Activated effector memory CD4-positive, alpha-beta T cell treated with Interleukin-2 at 50 U/mL for 16 hours (primary cell): Measurements from ENCODE around the gene GMPR.

Experiments used
- DNase-seq: peaks from one replicate; pipeline ENCODE4 v3.0.0-alpha.2; 2020

Gene GMPR

DNA sequence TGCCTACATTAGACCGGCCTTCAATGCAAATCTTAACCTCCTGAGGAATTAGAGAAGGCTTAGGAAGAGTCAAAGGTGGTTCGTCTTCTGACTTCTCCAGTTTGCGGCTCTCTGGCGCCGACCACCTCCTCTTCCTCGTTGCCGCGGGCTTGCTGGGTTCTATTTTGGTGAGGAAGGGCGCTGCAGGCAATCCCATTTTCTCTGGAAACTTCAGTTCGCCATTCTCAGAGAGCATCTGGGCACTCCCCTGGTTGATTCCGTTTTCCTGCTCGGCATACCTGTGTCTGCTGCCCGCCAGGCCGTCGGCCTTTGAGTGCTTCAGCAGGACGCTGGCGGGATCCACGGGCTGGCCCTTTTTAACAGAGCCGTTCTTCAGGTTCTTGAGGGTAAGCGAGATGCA lies 67.9 kb downstream of the GMPR start:
- no peak for DNase-seq

DNA sequence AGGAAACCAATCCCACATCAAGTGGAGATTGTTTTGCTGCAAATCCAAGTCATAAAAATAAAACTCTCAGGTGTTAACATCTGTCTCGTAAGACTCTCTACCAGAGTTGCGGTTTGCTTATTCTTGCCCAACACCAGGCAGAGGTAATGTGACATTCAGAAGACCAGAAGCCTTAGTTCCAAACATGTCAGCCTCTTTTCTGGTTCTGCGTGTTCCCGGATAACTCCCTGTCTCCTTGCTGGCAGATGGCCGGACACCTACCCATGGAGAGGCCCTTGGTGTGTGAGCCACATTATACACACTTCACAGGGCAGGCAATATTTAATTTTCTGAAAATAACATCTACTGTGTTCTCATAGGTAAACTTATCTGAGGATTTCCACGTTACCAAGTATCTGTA lies 73.4 kb downstream of the GMPR start:
- no peak for DNase-seq

DNA sequence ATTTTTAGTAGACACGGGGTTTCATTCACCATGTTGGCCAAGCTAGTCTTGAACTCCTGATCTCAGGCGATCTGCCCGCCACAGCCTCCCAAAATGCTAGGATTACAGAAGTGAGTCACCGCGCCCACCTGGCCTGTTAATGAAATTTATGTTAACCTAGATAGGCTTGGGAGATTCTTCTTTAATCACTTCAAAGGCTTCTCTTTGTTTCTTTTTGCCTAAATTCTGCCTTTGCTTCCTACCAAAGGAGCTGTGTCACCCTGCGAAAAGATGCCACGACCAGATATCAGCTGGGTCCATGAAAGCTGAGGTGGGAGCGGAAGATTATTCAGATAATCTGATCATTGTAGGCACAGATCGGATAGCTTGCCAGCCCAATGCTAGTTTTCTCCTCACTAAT lies 75.3 kb downstream of the GMPR start:
- DNase-seq, result no peak

DNA sequence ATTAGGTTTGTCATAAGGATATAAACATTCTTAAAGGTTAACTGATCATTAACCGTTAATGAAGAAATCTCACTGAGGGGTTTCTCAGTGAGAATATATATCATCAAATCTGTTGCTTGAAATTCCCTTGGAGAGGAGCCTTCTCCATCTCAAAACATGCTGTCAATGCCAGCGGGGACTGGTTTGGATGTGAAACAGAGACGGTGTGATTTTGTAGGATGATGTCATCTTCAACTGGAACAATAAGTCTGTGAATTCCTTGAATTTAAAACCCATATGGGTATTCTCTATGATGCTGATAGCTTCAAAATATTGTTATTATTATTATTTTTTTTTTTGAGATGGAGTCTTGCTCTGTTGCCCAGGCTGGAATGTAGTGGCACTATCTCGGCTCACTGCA lies 75.9 kb downstream of the GMPR start:
- DNase-seq, result no peak

- no peak for DNase-seq
These were observed 78.4 kb downstream of the GMPR start for GRCh38 chr6:16316741-16317251.

DNA sequence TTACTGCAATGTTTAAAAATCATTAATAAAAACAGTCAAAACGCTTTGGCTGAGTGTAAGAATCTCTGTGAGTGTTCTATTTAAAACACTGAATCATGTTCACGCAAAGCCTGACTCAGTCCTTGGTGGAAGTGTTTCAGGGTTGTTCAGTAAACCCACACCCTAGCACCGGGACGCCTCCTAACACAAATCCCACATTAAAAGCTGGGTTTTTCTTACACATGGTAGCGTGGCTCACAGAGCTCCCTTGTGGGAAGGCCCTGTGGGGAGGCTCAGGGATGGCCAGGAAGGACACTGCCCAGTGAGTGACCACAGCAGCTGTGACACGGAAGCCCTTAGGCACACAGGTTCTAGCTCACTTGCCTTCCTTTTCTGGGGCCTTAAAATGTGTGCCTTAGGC lies 80.2 kb downstream of the GMPR start:
- no peak for DNase-seq

DNA sequence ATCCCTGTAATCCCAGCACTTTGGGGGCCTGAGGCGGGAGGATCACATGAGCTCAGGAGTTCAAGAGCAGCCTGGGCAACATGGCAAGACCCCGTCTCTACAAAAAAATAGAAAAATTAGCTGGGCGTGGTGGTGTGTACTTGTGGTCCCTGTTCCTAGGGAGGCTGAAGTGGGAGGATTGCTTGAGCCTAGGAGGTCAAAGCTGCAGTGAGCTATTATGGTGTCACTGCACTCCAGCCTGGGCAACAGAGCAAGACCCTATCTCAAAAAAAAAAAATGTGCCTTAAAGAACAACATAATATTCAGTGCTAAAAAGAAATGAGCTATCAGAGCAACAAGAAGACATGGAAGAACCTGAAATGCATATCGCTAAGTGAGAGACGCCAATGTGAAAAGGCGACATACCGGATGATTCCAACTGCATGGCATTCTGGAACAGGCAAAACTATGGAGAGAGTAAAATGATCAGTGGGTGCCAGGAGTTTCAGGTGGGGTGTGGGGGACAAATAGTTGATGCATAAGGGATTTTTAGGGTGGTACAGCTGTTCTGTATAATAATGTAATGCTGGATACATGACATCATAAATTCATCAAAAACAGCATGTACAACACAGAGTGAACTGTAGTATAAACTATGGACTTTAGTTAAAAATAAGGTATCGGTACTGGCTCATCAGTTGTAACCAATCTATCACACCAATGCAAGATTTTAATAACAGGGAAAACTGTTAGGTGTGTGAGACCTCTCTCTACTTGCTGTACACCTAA lies 80.8 kb downstream of the GMPR start:
- no peak for DNase-seq

DNA sequence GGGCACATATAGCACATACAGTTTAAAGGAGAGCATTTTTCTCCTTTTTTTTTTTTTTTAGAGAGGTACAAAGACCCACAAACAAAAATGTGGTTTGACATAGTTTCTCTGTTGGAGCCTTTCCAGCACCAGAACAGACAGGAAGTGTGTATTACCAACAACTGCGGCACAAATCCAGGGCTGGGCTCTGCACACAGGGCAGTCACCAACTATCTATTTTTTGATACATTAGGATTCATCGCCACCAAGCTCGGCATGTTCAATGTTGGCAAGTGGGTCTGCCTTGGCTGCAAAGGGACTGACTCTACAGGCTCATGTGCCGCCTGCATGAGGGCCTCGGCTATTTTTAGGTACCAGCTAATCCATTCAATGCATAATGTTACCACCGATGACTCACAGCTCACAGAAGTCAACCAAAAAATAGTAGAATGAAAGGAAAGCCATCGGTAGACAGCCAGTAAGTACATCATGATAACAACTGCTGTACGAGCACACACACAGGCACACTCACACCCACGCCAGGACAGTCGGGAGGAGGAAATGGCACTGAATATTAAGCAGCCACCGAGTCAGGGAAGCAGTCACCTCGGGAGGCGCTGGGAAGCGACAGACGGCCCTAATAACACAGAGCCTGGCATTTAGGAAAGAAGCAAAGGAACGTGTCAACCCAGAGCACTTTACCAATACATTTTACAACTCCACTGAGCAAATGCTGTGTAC lies 81.6 kb downstream of the GMPR start:
- peak; percentile 62 for DNase-seq

GRCh38 chr6:16320533-16321340 lies 82.3 kb downstream of the GMPR start:
- no peak for DNase-seq

GRCh38 chr6:16321341-16321710 lies 82.9 kb downstream of the GMPR start:
- no peak for DNase-seq

GRCh38 chr6:16321826-16322225 lies 83.4 kb downstream of the GMPR start:
- DNase-seq, result no peak

DNA sequence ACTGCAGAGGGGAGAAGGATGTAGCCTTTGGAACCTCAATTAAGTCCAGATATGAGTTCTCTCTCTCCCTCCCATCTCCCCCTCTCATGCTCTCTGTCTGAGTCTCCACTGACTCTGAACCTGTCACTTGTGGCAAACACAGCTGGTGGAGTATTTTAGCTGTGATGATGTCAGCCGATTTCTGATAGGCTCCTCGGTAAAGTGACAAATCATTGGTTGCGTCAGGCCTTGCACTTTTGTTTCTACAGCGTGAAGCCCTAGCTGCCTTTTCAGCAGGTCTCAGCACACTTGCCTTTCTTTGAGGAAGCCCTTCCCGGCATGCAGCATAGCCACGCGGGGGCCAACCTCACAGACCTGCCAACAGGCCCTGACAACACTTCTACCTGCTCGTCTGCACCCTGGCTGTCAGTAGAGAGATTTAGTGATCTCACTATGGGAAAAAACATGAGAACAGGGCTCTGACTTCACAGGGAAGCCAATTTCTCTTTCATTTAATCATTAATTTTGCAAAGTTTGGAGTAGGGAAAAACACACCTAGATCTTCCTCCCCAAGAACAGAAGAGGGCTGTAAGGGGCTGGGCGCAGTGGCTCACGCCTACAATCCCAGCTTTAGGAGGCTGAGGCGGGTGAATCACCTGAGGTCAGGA lies 84.4 kb downstream of the GMPR start:
- DNase-seq, result peak; percentile 59

- DNase-seq, result no peak
These were observed 85.8 kb downstream of the GMPR start for GRCh38 chr6:16324184-16324583.

GRCh38 chr6:16324606-16325225 lies 86.3 kb downstream of the GMPR start:
- no peak for DNase-seq

- DNase-seq, result no peak
These were observed 88.1 kb downstream of the GMPR start for GRCh38 chr6:16326531-16326930.

DNA sequence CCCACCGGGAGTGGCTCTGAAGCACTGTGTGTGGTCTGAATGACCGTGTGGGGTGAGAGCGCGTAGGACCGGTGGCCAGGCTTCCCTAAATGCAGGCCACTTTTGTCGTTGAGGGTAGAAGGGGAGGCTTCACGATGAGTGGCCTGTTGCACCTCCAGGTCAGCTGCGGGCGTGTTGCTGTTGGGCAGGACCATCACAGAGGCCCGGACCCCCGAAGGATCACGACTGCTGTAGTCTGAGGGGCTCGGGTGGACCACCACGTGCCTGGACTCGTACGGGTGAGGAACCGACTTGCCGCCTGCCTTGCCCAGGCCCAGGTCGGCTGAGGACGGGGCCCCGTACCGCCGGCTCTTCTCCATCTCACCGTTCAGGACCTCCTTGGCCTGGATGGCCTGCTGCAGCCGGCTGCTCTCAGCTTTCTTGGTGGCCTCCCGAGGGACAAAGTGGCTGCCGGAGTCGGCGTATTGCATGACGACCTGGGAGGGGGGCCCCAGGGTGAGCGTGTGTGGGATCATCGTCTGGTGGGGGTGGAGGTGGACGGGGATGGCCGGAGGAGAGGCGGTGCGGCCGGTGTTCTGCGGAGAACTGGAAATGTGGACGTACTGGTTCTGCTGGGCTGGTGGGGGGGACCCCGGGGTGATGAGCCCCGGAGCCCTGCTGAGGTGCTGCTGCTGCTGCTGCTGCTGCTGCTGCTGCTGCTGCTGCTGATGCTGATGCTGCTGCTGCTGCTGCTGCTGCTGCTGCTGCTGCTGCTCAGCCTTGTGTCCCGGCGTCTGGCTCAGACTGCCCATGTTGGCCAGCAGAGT lies 88.8 kb downstream of the GMPR start:
- no peak for DNase-seq

DNA sequence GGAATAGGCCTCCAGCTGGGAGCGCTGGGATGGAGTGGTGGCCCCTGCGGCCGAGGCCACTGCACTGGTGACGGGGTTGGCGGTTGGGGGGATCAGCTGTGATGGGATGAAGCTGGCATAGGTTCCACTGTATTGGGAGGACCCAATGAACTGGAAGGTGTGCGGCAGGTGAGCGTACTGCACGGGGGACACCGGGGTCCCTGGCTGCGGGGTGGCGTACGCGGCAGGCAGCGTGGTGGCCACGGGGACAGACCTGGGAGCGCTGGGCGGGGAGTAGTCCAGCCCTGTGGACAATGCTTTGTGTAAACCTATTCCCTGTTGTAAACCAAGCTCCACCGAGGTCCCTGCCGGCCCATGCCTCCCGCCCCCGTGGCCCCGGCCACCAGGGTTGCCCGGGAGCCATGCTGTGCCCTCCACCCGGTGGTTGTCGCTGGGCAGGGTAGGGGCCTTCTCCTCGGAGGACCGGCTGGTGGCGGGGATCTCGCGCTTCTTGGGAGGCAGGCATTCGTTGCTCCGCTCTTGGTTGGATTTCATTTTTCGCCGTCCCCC lies 89.5 kb downstream of the GMPR start:
- no peak for DNase-seq

DNA sequence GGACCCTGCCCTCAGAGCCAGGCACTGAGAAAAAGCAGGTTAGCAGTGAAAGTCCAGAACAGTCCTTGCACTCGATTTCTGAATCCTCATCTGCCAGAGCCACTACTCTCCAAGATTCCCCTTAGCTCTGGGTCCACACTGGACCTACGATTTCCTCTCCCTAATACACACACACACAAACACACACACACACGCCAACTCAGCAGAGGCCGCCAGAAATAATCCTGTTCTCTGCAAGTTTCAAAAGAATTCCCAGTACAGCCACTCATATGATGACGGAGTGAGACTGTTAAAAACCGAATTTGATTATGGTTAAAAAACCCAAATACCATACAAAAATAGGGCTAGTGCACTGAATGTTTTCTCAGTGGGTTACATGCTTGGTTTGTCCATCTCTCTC lies 90.8 kb downstream of the GMPR start:
- no peak for DNase-seq

GRCh38 chr6:16331384-16332174 lies 93.2 kb downstream of the GMPR start:
- peak; percentile 33 for DNase-seq

GRCh38 chr6:16332175-16332542 lies 93.8 kb downstream of the GMPR start:
- DNase-seq, result peak; percentile 62

- no peak for DNase-seq
These were observed 95.2 kb downstream of the GMPR start for GRCh38 chr6:16333580-16333979.
